ENCODE results near the gene STUM. TPM values are rescaled to one million over a fixed set of nuclear protein-coding genes. Genes with fewer than 3 reads are reported as not detected.

Gene STUM
- total and polyA plus RNA-seq, 2 of the 8 experiments (the other 6 are each of a cell fraction or from before 2014, with no cell fraction given), result 0.76 to 1.2 TPM

GRCh38 chr1:226541231-226541630, 7.3 kb upstream of the STUM start (continued):
- TF ChIP-seq EP300 (IDR thresholded peaks at IDR 0.05; ENCODE audit: borderline replicate concordance in 1 of 2, low read depth in 2 of 2, low read length in 2 of 2) (no peak), SP1 (IDR thresholded peaks at IDR 0.05; ENCODE audit: low read depth, low read length) (no peak), JUN (IDR thresholded peaks at IDR 0.05; ENCODE audit: low read depth, low read length) (no peak), CBX8 (IDR thresholded peaks at IDR 0.05; ENCODE audit: borderline replicate concordance, low read depth, low read length) (no peak)

All from H1 (cell line).